MG63 (cell line): ENCODE measurements around the gene DAP. TPM values are rescaled to one million over a fixed set of nuclear protein-coding genes. Genes with fewer than 3 reads are reported as not detected.
"Not testable (repeated sequence)": the region's sequence is repeated elsewhere in the genome, so short reads cannot be mapped to it uniquely, and the experiment has no call there.

Experiments
- DNase-seq: peaks from one replicate; pipeline ENCODE4 v3.0.0-alpha.2; 2020
- H3K27me3 ChIP-seq: fragments of 250-450 bp; sonication (Bioruptor Pico); 2 replicates; pipeline ENCODE4 v1.5.1; 2020; ENCODE audit warnings: mild to moderate bottlenecking, moderate library complexity
- H3K36me3 ChIP-seq: fragments of 250-450 bp; sonication (Bioruptor Pico); 2 replicates; pipeline ENCODE4 v1.5.1; 2020; ENCODE audit warnings: mild to moderate bottlenecking, moderate library complexity
- H3K4me3 ChIP-seq: fragments of 250-450 bp; sonication (Bioruptor Pico); 2 replicates; pipeline ENCODE4 v1.5.1; 2020; ENCODE audit warnings: mild to moderate bottlenecking, moderate library complexity
- H3K9me3 ChIP-seq: fragments of 250-450 bp; sonication (Bioruptor Pico); 2 replicates; pipeline ENCODE4 v1.5.1; 2020; ENCODE audit warnings: mild to moderate bottlenecking, moderate library complexity
- total RNA-seq: library from RNA; depleted of rRNA; stranded (reverse); fragments of >200 nt; shearing (Covaris generic); gene quantifications from 2 replicates; pipeline ENCODE4 v1.2.3, GENCODE V29; 2014; ENCODE audit warnings: low replicate concordance; rRNA removed

Gene DAP, protein sequence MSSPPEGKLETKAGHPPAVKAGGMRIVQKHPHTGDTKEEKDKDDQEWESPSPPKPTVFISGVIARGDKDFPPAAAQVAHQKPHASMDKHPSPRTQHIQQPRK
- 20.1 and 26.4 TPM in 2 replicates for total RNA-seq

- H3K36me3 ChIP-seq, result peaks cover 2% of the 10 kb centered on the region
- H3K27me3 ChIP-seq, result no peaks in the 10 kb centered on the region
- no peaks in the 10 kb centered on the region for H3K9me3 ChIP-seq
- H3K4me3 ChIP-seq, result peak within 1 kb of the TSS; percentile 75
- peak; percentile 84 for DNase-seq
These were observed at the start of gene DAP for GRCh38 chr5:10761185-10761932. Gene DAP (minus strand): TSS chr5:10761234. CDS start chr5:10761068, 166 bp downstream.

DNA sequence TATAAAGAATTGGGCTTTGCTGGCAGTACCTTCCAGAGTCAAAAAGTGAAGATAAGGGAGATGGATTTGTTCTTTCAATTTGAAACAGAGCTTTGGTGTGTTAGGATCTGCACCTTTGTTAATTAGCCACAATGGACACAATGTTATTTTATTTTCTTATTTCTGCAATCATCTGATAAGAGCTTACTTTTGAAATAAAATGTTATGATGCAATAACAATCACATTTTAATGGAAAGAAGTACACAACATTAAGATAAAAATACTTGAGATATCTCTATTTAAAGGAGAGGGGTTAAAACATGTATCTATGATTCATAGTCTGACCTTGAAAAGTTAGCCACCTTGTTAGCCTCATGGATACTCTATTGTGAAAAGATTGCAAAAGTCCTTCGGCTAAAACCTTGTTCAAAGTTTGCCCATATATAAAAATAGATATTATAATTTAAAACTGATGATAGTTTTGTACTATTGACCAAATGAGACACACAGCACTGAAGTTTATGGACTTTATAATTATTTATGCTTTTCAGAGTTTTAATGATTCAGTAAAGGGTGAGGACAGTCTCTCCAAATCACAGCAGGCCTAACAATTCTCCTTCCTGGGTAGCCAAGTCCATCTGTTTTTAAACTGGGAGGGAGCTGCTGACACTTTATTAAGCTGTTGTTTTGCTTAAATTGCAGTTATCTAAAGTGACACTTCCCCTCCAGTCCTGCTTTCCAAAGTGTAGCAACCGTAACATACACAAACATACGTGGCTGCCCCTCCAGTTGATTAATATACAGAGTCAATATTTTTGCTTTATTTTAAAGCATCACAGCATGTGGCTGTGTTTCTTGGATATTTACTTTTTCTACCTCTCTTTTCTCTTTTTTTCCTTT, 47.6 kb upstream of the DAP start:
- Histone ChIP-seq H3K27me3 (peaks cover 4% of the 10 kb centered on the region; the same call in 1 of the 2 replicates), H3K4me3 (no peak overlapping the region), H3K36me3 (no peaks in the 10 kb centered on the region), H3K9me3 (peaks cover 7% of the 10 kb centered on the region)
- DNase-seq, result no peak

- peaks cover 7% of the 10 kb centered on the region for H3K9me3 ChIP-seq
- no peaks in the 10 kb centered on the region for H3K36me3 ChIP-seq
- DNase-seq, result no peak
- H3K4me3 ChIP-seq, result no peak overlapping the region
- H3K27me3 ChIP-seq, result no peaks in the 10 kb centered on the region
These were observed 41.1 kb upstream of the DAP start for GRCh38 chr5:10801931-10802666.

GRCh38 chr5:10800852-10801251, 39.8 kb upstream of the DAP start:
- no peaks in the 10 kb centered on the region for H3K27me3 ChIP-seq
- no peaks in the 10 kb centered on the region for H3K36me3 ChIP-seq
- no peak for DNase-seq
- H3K4me3 ChIP-seq, result no peak overlapping the region
- peaks cover 7% of the 10 kb centered on the region for H3K9me3 ChIP-seq

- Histone ChIP-seq H3K27me3 (no peaks in the 10 kb centered on the region), H3K9me3 (no peaks in the 10 kb centered on the region), H3K36me3 (no peaks in the 10 kb centered on the region), H3K4me3 (no peak overlapping the region)
- DNase-seq, result no peak
These were observed 36.2 kb upstream of the DAP start for GRCh38 chr5:10797261-10797660.

- Histone ChIP-seq H3K36me3 (no peaks in the 10 kb centered on the region), H3K9me3 (no peaks in the 10 kb centered on the region), H3K4me3 (no peak overlapping the region)
These were observed 32.8 kb upstream of the DAP start for GRCh38 chr5:10793785-10794184.

DNA sequence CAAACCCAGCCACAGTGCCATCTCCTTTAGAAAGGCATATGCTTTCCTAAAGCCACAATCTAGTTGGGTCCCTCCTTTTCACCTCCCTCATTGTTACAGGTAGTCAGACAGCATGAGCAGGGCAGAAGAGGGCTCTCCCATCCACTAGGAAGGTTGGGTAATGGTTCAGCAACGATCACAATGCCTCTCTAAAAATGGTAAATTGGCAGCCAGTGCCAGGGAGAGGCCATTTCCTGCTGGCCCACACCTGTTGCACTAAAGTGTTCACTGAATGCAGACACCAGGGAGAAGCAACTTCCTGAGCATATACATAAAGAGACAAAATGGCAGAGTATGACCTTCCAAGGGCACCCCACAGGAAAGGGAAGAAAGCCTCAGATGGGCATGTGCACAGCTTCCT, 31.3 kb upstream of the DAP start:
- H3K27me3 ChIP-seq, result no peaks in the 10 kb centered on the region
- no peaks in the 10 kb centered on the region for H3K36me3 ChIP-seq
- no peaks in the 10 kb centered on the region for H3K9me3 ChIP-seq
- DNase-seq, result no peak
- no peak overlapping the region for H3K4me3 ChIP-seq

More at GRCh38 chr5:10793785-10794184, 32.8 kb upstream of the DAP start:
- DNase-seq, result no peak
- no peaks in the 10 kb centered on the region for H3K27me3 ChIP-seq

- no peak overlapping the region for H3K4me3 ChIP-seq
- DNase-seq, result no peak
These were observed 28.7 kb upstream of the DAP start for GRCh38 chr5:10789726-10790125.

DNA sequence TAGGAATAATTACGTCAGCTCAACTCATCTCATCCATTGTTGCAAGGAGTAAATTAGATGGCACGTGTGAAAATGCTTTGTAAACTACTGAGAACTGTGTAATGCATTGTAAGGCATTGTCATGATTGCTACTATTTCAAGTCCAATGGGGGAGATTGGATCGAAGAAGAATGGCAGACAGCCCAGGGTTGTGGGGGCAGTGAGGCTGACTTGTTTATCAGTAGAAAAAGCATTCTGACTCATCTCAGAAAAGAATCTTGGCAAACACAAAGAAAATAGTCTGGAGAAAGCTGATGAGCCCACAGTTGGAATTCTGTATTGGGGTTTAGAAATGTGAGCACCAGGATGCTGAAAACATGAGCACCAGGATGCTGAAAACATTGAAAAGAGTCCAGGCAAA, 28.0 kb upstream of the DAP start:
- Histone ChIP-seq H3K4me3 (no peak overlapping the region), H3K36me3 (no peaks in the 10 kb centered on the region), H3K9me3 (no peaks in the 10 kb centered on the region), H3K27me3 (no peaks in the 10 kb centered on the region)
- peak; percentile 94 for DNase-seq

More at GRCh38 chr5:10789726-10790125, 28.7 kb upstream of the DAP start:
- Histone ChIP-seq H3K9me3 (no peaks in the 10 kb centered on the region), H3K27me3 (no peaks in the 10 kb centered on the region), H3K36me3 (no peaks in the 10 kb centered on the region)

GRCh38 chr5:10788358-10788757, 27.3 kb upstream of the DAP start:
- H3K4me3 ChIP-seq, result no peak overlapping the region
- DNase-seq, result no peak
- H3K9me3 ChIP-seq, result no peaks in the 10 kb centered on the region
- H3K36me3 ChIP-seq, result no peaks in the 10 kb centered on the region
- H3K27me3 ChIP-seq, result no peaks in the 10 kb centered on the region

- DNase-seq, result no peak
- Histone ChIP-seq H3K36me3 (no peaks in the 10 kb centered on the region), H3K27me3 (no peaks in the 10 kb centered on the region), H3K9me3 (peaks cover 1% of the 10 kb centered on the region; the same call in 1 of the 2 replicates), H3K4me3 (no peak overlapping the region)
These were observed 25.8 kb upstream of the DAP start for GRCh38 chr5:10786835-10787234.

GRCh38 chr5:10780208-10780607, 19.2 kb upstream of the DAP start:
- H3K9me3 ChIP-seq, H3K36me3 ChIP-seq, H3K4me3 ChIP-seq, H3K27me3 ChIP-seq, DNase-seq: not testable (repeated sequence)

DNA sequence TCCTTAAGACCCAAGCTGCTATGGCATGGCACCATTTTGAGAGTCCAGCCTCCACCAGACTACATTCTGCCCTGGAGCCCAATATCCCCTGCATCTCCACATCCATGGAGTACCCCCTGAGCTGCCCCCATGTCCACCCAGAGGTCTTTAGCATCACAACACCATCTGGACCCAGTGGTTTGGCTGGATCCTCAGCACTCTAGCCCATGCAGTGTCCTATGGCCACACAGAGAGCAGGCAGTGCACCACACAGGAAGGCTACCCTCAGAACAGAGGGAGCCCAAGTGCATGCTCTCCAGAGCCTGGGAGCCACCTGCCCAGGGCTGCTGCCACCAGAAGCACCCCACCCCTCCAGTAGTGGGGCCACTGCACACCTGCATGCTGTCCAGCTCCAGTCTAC, 18.6 kb upstream of the DAP start:
- Histone ChIP-seq H3K9me3 (peaks cover 3% of the 10 kb centered on the region; the same call in 1 of the 2 replicates), H3K4me3 (no peak overlapping the region), H3K27me3 (no peaks in the 10 kb centered on the region), H3K36me3 (no peaks in the 10 kb centered on the region)
- DNase-seq, result no peak

- Histone ChIP-seq H3K4me3 (no peak overlapping the region), H3K36me3 (no peaks in the 10 kb centered on the region), H3K27me3 (no peaks in the 10 kb centered on the region), H3K9me3 (peaks cover 3% of the 10 kb centered on the region; the same call in 1 of the 2 replicates)
- no peak for DNase-seq
These were observed 17.3 kb upstream of the DAP start for GRCh38 chr5:10778179-10778910.

DNA sequence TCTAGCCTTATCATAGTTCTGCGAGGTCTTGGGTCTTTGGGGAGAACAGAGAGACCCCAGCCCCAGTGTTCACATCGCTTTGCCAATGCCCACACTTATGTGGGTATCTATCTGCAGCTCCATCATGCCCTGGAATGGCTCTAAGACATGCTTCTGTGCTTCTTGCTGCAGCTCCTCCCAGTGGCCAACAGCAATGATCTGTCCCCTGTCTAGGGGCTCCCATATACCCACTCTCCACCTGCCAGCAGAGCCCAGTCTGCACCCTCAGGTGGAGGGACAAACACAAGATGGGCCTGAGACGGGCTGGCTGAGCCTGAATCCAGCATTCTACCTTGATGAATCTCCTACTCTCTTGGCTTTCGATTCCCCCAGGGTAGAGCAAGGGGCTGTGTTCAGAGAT, 14.6 kb upstream of the DAP start:
- DNase-seq, result no peak
- no peak overlapping the region for H3K4me3 ChIP-seq
- no peaks in the 10 kb centered on the region for H3K9me3 ChIP-seq
- no peaks in the 10 kb centered on the region for H3K27me3 ChIP-seq
- H3K36me3 ChIP-seq, result no peaks in the 10 kb centered on the region
